Measurements from ENCODE around the gene NKIRAS1.

GRCh38 chr3:23889386-23889785 is 27.4 kb downstream of the NKIRAS1 start:
- TF ChIP-seq CTCF (IDR thresholded peaks at IDR 0.05) (no peak), EP300 (IDR thresholded peaks at IDR 0.05) (no peak)

Measured in suprapubic skin (tissue), 3 donors.